LNCaP clone FGC (cell line): Measurements from ENCODE around the gene DENND6B.
"Not testable (repeated sequence)": the region's sequence is repeated elsewhere in the genome, so short reads cannot be mapped to it uniquely, and the experiment has no call there.

Source experiments
- DNase-seq: peaks from one replicate; pipeline ENCODE4 v3.0.0-alpha.2; 2011; ENCODE audit warnings: low read depth
- H3K4me3 ChIP-seq: 2 replicates; pipeline ENCODE4 v1.5.1; 2011; ENCODE audit warnings: mild to moderate bottlenecking, low read depth, low read length, control low read depth
- CTCF ChIP-seq: IDR thresholded peaks from 2 replicates; pipeline ENCODE4 v1.5.1; 2012; ENCODE audit warnings: mild to moderate bottlenecking; ENCODE audit not compliant: control insufficient read depth, insufficient read depth; ENCODE audit errors: extremely low read depth

Gene DENND6B

GRCh38 chr22:50325444-50326224 is 1.2 kb downstream of the DENND6B start:
- TF ChIP-seq CTCF, result no peak
- DNase-seq, result no peak
- H3K4me3 ChIP-seq, result peak overlapping the region; percentile 64

GRCh38 chr22:50323900-50324299 is 2.9 kb downstream of the DENND6B start:
- no peak overlapping the region for H3K4me3 ChIP-seq
- no peak for DNase-seq
- TF ChIP-seq CTCF, result no peak

GRCh38 chr22:50322382-50323104 is 4.3 kb downstream of the DENND6B start:
- not testable (repeated sequence) for H3K4me3 ChIP-seq, DNase-seq

GRCh38 chr22:50320671-50321325 is 6.0 kb downstream of the DENND6B start:
- TF ChIP-seq CTCF, result no peak
- no peak overlapping the region for H3K4me3 ChIP-seq
- DNase-seq, result no peak

- no peak overlapping the region for H3K4me3 ChIP-seq
- no peak for TF ChIP-seq CTCF
- DNase-seq, result no peak
These were observed 6.7 kb downstream of the DENND6B start for GRCh38 chr22:50320116-50320515.

GRCh38 chr22:50319503-50319951 is 7.3 kb downstream of the DENND6B start:
- DNase-seq, result no peak
- H3K4me3 ChIP-seq, result no peak overlapping the region
- TF ChIP-seq CTCF, result no peak
